Measurements from ENCODE around the gene POPDC3. TPM values are rescaled to one million over a fixed set of nuclear protein-coding genes. Genes with fewer than 3 reads are reported as not detected.

POPDC3 gene
- total and polyA plus RNA-seq, 10 of the 15 experiments (the other 5 are each of a cell fraction or from before 2014, with no cell fraction given) = 1.6 TPM; not detected in 9

- TF ChIP-seq ZBTB4 (CRISPR knock-in tag; IDR thresholded peaks at IDR 0.05) = no peak
- no peak for TF ChIP-seq NFYB (IDR thresholded peaks at IDR 0.05; ENCODE audit: insufficient read depth, low read depth, low read length)
- TF ChIP-seq ATF7 (IDR thresholded peaks at IDR 0.05; ENCODE audit: low read depth) = no peak
- no peak for TF ChIP-seq SMARCA5 (IDR thresholded peaks at IDR 0.05)
- no peak for TF ChIP-seq CEBPB (IDR thresholded peaks at IDR 0.05; ENCODE audit: borderline replicate concordance in 1 of 2, low read depth in 2 of 2, low read length in 2 of 2)
- no peak for TF ChIP-seq E2F8 (IDR thresholded peaks at IDR 0.05; ENCODE audit: low read depth, partially characterized antibody)
- no peak for TF ChIP-seq HSF1 (IDR thresholded peaks at IDR 0.05; ENCODE audit: low read depth, low read length)
- TF ChIP-seq RB1 (IDR thresholded peaks at IDR 0.05; ENCODE audit: borderline replicate concordance) = no peak
- no peak for TF ChIP-seq SIX5 (IDR thresholded peaks at IDR 0.05; ENCODE audit: low read depth, low read length, severe bottlenecking)
Measured at GRCh38 chr6:105211831-105212230, 32.0 kb upstream of the POPDC3 start (continued).

Data from GM12878 (cell line).